Thyroid gland (tissue), 4 donors: Measurements from ENCODE around the gene POLR3A. TPM values are rescaled to one million over a fixed set of nuclear protein-coding genes. Genes with fewer than 3 reads are reported as not detected.

Experiments
- DNase-seq, 2 donors: peaks; one replicate each; pipeline ENCODE4 v3.0.0-alpha.2; 2019
- H3K27ac ChIP-seq, 3 donors: fragments of 200-600 bp; sonication (generic); 1 replicate in 2 of 3; 2 replicates in 1 of 3; pipeline ENCODE4 v1.5.1; 2016 to 2019; ENCODE audit warnings: mild to moderate bottlenecking in 1 of 3, moderate library complexity in 1 of 3
- H3K27me3 ChIP-seq: fragments of 200-600 bp; sonication (generic); one replicate; pipeline ENCODE4 v1.5.1; 2019
- H3K36me3 ChIP-seq, 2 donors: fragments of 200-600 bp; sonication (generic); one replicate each; pipeline ENCODE4 v1.5.1; 2016 to 2019
- H3K4me1 ChIP-seq, 2 donors: fragments of 200-600 bp; sonication (generic); one replicate each; pipeline ENCODE4 v1.5.1; 2017 to 2019
- H3K4me3 ChIP-seq, 3 donors: fragments of 200-600 bp; sonication (generic); replicated peaks in 1 of 3; 1 replicate in 2 of 3; 2 replicates in 1 of 3; pipeline ENCODE4 v1.5.1; 2016; ENCODE audit warnings: mild to moderate bottlenecking in 1 of 3
- H3K9me3 ChIP-seq: fragments of 200-600 bp; sonication (generic); one replicate; pipeline ENCODE4 v1.5.1; 2017
- CTCF ChIP-seq, 6 experiments: fragments of 200-600 bp in 3 of 6; fragments of 450-650 bp in 3 of 6; sonication (generic) in 3 of 6; IDR thresholded peaks; one replicate each; pipeline ENCODE4 v1.5.1; 2016 to 2019; ENCODE audit warnings: antibody characterized with exemption in 6 of 6, mild to moderate bottlenecking in 2 of 6, inconsistent platforms in 1 of 6, moderate library complexity in 1 of 6
- POLR2A ChIP-seq, 2 donors: fragments of 450-650 bp; IDR thresholded peaks; one replicate each; pipeline ENCODE4 v1.6.1; 2017; ENCODE audit warnings: antibody characterized with exemption in 2 of 2, mild to moderate bottlenecking in 2 of 2, moderate library complexity in 1 of 2
- WGBS, 2 donors: methylation state at CpG; one replicate each; pipeline ENCODE4 v1.1.5; 2017; 5-methylcytosine and 5-hydroxymethylcytosine counted together
- intact Hi-C: fragments of 100-400 bp; cut with DNase I; formaldehyde crosslinking; loops from one replicate; pipeline ENCODE4 v1.15.1; 2023
- total RNA-seq, 4 donors: library from RNA; depleted of rRNA; stranded (reverse); fragments of >200 nt; gene quantifications; one replicate each; pipeline ENCODE4 v1.2.3, GENCODE V29; 2016

The POLR3A gene
- total RNA-seq, 4 donors from 2014 or later, result 14.5 to 21.5 (median 16.6) TPM

GRCh38 chr10:77926566-77927401, 102.5 kb downstream of the POLR3A start, which contains the start of gene DLG5:
TSS of gene DLG5 (minus strand) at chr10:77926755. CDS start at chr10:77926520, 235 bp downstream.
- no peaks in the 10 kb centered on the region for H3K9me3 ChIP-seq
- H3K4me1 ChIP-seq, result peaks cover 13 to 26% of the 10 kb centered on the region in 2 donors
- peak in 1 of 2 donors; percentile 66 for TF ChIP-seq POLR2A (IDR thresholded peaks at IDR 0.05)
- TF ChIP-seq CTCF (IDR thresholded peaks at IDR 0.05), result no peak
- intact Hi-C loops, result loop anchor here (5.0 kb wide), 1 partner anchor 79 kb away; no protein-coding TSS in a partner anchor
- no peaks in the 10 kb centered on the region for H3K36me3 ChIP-seq
- peak within 1 kb of the TSS; percentile 25 to 78 (median 61) for H3K4me3 ChIP-seq
- peak within 1 kb of the TSS; percentile 51 to 80 (median 79) for H3K27ac ChIP-seq
- DNase-seq, result peak; percentile 79 to 80
- 3% methylated on average over 6 of the region's 95 CpGs; no CpG with 5 or more reads in 1 of the 2 donors for WGBS, 2 donors
- H3K27me3 ChIP-seq, result no peaks in the 10 kb centered on the region

DNA sequence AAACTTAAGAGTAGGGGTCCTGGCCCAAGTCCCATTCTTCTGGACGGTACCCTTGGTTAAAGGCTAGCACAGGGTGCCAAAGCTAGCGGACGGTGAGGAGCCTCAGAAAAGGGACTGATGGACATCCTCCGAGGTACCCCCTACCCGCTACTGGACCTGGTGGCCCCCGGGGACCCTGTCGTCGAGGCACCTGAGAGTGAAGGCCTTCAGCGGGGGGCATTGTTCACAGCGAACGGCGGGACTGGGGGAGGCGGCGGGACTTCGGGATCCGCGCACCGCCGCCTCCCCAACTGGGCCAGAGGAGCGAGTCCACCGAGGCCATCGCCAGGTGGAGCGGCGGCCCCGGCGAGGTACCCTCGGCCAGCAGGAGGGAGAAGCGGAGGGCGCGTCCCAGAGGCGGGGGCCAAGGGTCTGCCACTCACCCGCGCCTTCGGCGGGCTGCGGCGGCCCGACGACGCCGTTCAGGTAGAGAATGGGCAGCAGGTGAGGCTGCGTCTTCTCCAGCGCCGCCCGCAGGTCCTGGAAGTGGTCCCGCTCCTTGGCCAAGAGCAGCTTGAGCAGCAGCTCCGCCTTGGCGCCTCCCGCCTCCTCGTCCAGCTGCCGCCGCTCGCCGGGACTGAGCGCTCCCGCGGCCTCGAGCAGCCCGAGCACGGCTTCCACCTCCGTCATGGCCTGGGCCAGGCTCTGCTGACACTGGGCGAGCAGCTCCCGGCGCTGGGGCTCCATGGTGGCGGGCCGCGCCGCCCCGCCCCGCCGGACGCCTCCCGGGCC, 103.3 kb downstream of the POLR3A start:
- peak; percentile 78 to 79 for DNase-seq
- no peaks in the 10 kb centered on the region for H3K36me3 ChIP-seq
- no peaks in the 10 kb centered on the region for H3K9me3 ChIP-seq
- no peaks in the 10 kb centered on the region for H3K27me3 ChIP-seq
- peaks cover 13 to 33% of the 10 kb centered on the region in 2 donors for H3K4me1 ChIP-seq
- intact Hi-C loops, result loop anchor here (5.0 kb wide), 1 partner anchor 79 kb away; no protein-coding TSS in a partner anchor
- H3K4me3 ChIP-seq, result peak overlapping the region; percentile 25 to 78 (median 61)
- no peak for TF ChIP-seq POLR2A (IDR thresholded peaks at IDR 0.05)
- peak in 2 of 6 experiments; percentile 20 to 28 for TF ChIP-seq CTCF (IDR thresholded peaks at IDR 0.05)
- 3 to 4% methylated on average over 4 to 11 of the region's 73 CpGs for WGBS, 2 donors
- peak overlapping the region; percentile 51 to 80 (median 79) for H3K27ac ChIP-seq

DNA sequence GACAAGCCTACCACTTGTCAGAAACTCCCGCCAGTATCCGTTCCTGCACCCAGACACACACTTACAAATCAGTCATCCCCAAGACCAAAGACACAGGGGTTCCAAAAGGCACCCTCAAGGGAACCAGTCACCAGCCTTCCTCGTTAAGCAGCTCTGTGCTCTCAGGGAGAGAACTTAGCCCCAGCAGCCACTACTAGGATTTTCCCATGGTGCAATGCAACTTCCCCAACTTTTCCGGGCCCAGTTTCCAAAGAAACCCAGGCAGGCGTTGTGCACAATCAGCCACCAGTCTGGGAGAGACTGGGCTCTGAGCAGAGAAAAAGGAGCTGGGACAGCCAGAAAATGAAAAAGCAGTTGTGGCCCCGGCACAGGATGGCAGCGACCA, 103.9 kb downstream of the POLR3A start:
- intact Hi-C loops, result loop anchor here (5.0 kb wide), 1 partner anchor 78 kb away; no protein-coding TSS in a partner anchor
- H3K27me3 ChIP-seq, result no peaks in the 10 kb centered on the region
- H3K4me1 ChIP-seq, result peaks cover 13 to 36% of the 10 kb centered on the region in 2 donors
- H3K27ac ChIP-seq, result peak overlapping the region; percentile 51 to 80 (median 79)
- no peaks in the 10 kb centered on the region for H3K36me3 ChIP-seq
- WGBS, 2 donors, result 7 to 30% methylated on average over 7 of the region's 7 CpGs
- H3K4me3 ChIP-seq, result peak overlapping the region; percentile 25 to 78 (median 61)
- no peaks in the 10 kb centered on the region for H3K9me3 ChIP-seq
- DNase-seq, result peak; percentile 25 to 33
- TF ChIP-seq POLR2A (IDR thresholded peaks at IDR 0.05), result peak in 1 of 2 donors; percentile 10
- TF ChIP-seq CTCF (IDR thresholded peaks at IDR 0.05), result no peak

GRCh38 chr10:77922566-77923179, 106.6 kb downstream of the POLR3A start:
- whole genome bisulfite sequencing, 2 donors, result 66 to 96% methylated on average over 7 to 8 of the region's 8 CpGs
- Histone ChIP-seq H3K27me3 (no peaks in the 10 kb centered on the region), H3K4me3 (no peak overlapping the region), H3K36me3 (no peaks in the 10 kb centered on the region), H3K4me1 (peaks cover 26 to 51% of the 10 kb centered on the region in 2 donors), H3K27ac (no peak overlapping the region), H3K9me3 (no peaks in the 10 kb centered on the region)
- intact Hi-C loops, result no loop called here
- DNase-seq, result no peak
- TF ChIP-seq POLR2A (IDR thresholded peaks at IDR 0.05) (no peak), CTCF (IDR thresholded peaks at IDR 0.05) (no peak)
